Activated CD4-positive, alpha-beta T cell treated with anti-CD3 and anti-CD28 coated beads, Interleukin-2, amount 50 U/mL, for 4 hours (primary cell): Measurements from ENCODE around the gene TRIOBP.

ENCODE experiments used
- DNase-seq, 2 experiments: peaks; one replicate each; pipeline ENCODE4 v3.0.0-alpha.2; 2020

The TRIOBP gene

GRCh38 chr22:37733625-37734401, 37.0 kb downstream of the TRIOBP start:
- no peak for DNase-seq

- DNase-seq = no peak
Observed at GRCh38 chr22:37734402-37734700, 37.5 kb downstream of the TRIOBP start.

GRCh38 chr22:37734964-37735451, 38.2 kb downstream of the TRIOBP start:
- no peak for DNase-seq

- DNase-seq = no peak
Observed at GRCh38 chr22:37739035-37739434, 42.2 kb downstream of the TRIOBP start.

- DNase-seq = no peak
Observed at GRCh38 chr22:37739611-37740049, 42.8 kb downstream of the TRIOBP start.

- DNase-seq = no peak
Observed at GRCh38 chr22:37740455-37741311, 43.8 kb downstream of the TRIOBP start.

- DNase-seq = no peak
Observed at GRCh38 chr22:37741312-37741795, 44.5 kb downstream of the TRIOBP start.

- no peak for DNase-seq
Observed at GRCh38 chr22:37742376-37743171, 45.7 kb downstream of the TRIOBP start.

- DNase-seq = no peak
Observed at GRCh38 chr22:37744589-37744988, 47.7 kb downstream of the TRIOBP start.

- DNase-seq = peak; percentile 79 to 83
Observed at GRCh38 chr22:37745548-37746365, 48.9 kb downstream of the TRIOBP start.

- no peak for DNase-seq
Observed at GRCh38 chr22:37746366-37747079, 49.7 kb downstream of the TRIOBP start.

GRCh38 chr22:37747080-37747714, 50.3 kb downstream of the TRIOBP start:
- no peak for DNase-seq

GRCh38 chr22:37747715-37748100, 50.9 kb downstream of the TRIOBP start:
- DNase-seq = no peak

- DNase-seq = no peak
Observed at GRCh38 chr22:37748659-37749058, 51.8 kb downstream of the TRIOBP start.

GRCh38 chr22:37749226-37749625, 52.4 kb downstream of the TRIOBP start:
- DNase-seq = no peak

- no peak for DNase-seq
Observed at GRCh38 chr22:37749831-37750595, 53.2 kb downstream of the TRIOBP start.

- no peak for DNase-seq
Observed at GRCh38 chr22:37750596-37751162, 53.8 kb downstream of the TRIOBP start.

- no peak for DNase-seq
Observed at GRCh38 chr22:37751449-37752188, 54.8 kb downstream of the TRIOBP start.
